Body of pancreas (tissue), 4 donors: Measurements from ENCODE around the gene GPNMB.
"Not testable (repeated sequence)": the region's sequence is repeated elsewhere in the genome, so short reads cannot be mapped to it uniquely, and the experiment has no call there.

Source experiments
- POLR2A ChIP-seq, 3 donors: fragments of 450-650 bp; IDR thresholded peaks; one replicate each; pipeline ENCODE4 v1.6.1; 2016; ENCODE audit warnings: antibody characterized with exemption in 3 of 3, mild to moderate bottlenecking in 2 of 3
- TF ChIP-seq, protein P1 (sequence below), 7 experiments: fragments of 450-650 bp in 4 of 7; fragments of 200-600 bp in 3 of 7; sonication (generic) in 3 of 7; IDR thresholded peaks; one replicate each; pipeline ENCODE4 v1.5.1; 2016 to 2019; ENCODE audit warnings: antibody characterized with exemption in 7 of 7

DNA sequence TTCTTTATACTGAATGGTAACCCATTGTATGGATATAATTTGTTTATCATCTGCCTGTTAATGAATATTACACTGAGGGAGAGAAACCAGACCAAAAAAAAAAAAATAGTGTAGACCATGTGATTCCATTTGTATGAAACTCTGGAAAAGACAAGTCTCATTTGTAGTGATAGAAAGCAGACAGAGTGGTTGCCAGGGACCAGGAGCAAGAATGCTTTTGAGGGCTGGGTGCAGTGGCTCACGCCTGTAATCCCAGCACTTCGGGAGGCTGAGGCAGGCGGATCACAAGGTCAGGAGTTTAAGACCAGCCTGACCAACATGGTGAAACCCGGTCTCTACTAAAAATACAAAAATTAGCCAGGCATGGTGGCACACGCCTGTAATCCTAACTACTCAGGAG, 48.8 kb upstream of the GPNMB start:
- TF ChIP-seq, protein P1, sequence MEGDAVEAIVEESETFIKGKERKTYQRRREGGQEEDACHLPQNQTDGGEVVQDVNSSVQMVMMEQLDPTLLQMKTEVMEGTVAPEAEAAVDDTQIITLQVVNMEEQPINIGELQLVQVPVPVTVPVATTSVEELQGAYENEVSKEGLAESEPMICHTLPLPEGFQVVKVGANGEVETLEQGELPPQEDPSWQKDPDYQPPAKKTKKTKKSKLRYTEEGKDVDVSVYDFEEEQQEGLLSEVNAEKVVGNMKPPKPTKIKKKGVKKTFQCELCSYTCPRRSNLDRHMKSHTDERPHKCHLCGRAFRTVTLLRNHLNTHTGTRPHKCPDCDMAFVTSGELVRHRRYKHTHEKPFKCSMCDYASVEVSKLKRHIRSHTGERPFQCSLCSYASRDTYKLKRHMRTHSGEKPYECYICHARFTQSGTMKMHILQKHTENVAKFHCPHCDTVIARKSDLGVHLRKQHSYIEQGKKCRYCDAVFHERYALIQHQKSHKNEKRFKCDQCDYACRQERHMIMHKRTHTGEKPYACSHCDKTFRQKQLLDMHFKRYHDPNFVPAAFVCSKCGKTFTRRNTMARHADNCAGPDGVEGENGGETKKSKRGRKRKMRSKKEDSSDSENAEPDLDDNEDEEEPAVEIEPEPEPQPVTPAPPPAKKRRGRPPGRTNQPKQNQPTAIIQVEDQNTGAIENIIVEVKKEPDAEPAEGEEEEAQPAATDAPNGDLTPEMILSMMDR (IDR thresholded peaks at IDR 0.05): not testable (repeated sequence)
- not testable (repeated sequence) for TF ChIP-seq POLR2A (IDR thresholded peaks at IDR 0.05)
